Liver (tissue), 3 donors: Measurements from ENCODE around the gene KPNA4.

Source experiments
- CTCF ChIP-seq: fragments of 150-350 bp; IDR thresholded peaks from 2 replicates; pipeline ENCODE4 v1.5.1; 2017; ENCODE audit warnings: improper control_type of control experiment, low read depth, low read length; ENCODE audit not compliant: missing input control
- HNF4A ChIP-seq, 2 donors: conservative IDR thresholded peaks; 2 replicates each; pipeline ENCODE4 v1.6.1; 2016; ENCODE audit warnings: antibody characterized with exemption in 2 of 2, mild to moderate bottlenecking in 2 of 2
- HNF4G ChIP-seq: IDR thresholded peaks from 2 replicates; pipeline ENCODE4 v1.6.1; 2016; ENCODE audit warnings: antibody characterized with exemption
- REST ChIP-seq: IDR thresholded peaks from 2 replicates; pipeline ENCODE4 v1.6.1; 2016; ENCODE audit warnings: antibody characterized with exemption, mild to moderate bottlenecking
- RXRA ChIP-seq, 2 donors: IDR thresholded peaks; 2 replicates each; pipeline ENCODE4 v1.6.1; 2017 to 2018; ENCODE audit warnings: antibody characterized with exemption in 2 of 2, mild to moderate bottlenecking in 1 of 2
- ZBTB33 ChIP-seq: IDR thresholded peaks from 2 replicates; pipeline ENCODE4 v1.6.1; 2016; ENCODE audit warnings: antibody characterized with exemption
- donor health status: healthy.
- donor health status: healthy.

GRCh38 chr3:160460033-160460432, 105.3 kb downstream of the KPNA4 start:
- TF ChIP-seq CTCF (no peak), HNF4G (no peak), REST (no peak), RXRA (IDR thresholded peaks at IDR 0.05) (no peak), ZBTB33 (no peak), HNF4A (conservative IDR thresholded peaks at IDR 0.05) (no peak)
